ENCODE results near the gene RECQL5. TPM values are rescaled to one million over a fixed set of nuclear protein-coding genes. Genes with fewer than 3 reads are reported as not detected.

RECQL5 gene
- polyA plus RNA-seq, 1 donor from 2014 or later, result 9.6 TPM

DNA sequence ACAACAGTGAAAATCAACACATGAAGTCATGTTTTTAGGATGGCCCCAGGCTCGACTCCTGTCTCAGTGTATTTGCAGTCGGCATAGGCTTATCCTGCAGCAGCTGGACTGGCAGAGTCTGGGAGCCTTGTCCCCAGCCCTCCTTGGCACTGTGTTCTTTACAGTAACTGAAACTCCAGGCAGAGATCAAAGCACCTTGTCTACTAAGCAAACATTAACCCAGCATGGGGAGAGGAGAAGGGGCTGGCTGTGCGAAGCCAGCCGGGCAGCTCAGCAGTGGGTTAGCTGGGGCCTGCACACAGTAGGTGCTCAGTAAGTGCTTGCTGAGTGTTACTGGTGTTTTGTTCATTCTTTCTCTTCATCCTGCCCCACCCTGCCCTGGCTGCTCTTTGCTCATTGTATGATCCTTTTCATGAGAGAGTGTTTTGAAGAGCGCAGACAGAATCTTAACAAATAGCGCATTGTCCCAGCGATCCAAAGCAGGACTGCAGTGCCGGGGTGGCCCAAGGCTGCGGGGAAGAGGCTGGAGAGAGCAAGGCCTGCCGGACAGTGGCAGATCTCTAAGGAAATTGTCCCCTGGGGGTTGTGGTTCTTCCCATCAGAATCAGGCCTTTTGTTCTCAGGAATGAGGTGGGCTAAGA lies 30.8 kb upstream of the RECQL5 start:
- Histone ChIP-seq H3F3A (ENCODE audit: insufficient read depth, low read length, poor library complexity, severe bottlenecking) (no peaks in the 10 kb centered on the region), H3K36me3 (ENCODE audit: insufficient read depth, low read length) (peaks cover 3% of the 10 kb centered on the region), H3K9me2 (ENCODE audit: insufficient read depth, low read length) (no peaks in the 10 kb centered on the region), H4K20me1 (ENCODE audit: insufficient read depth) (no peaks in the 10 kb centered on the region), H3K9ac (ENCODE audit: low read length) (no peak overlapping the region), H3K4me2 (ENCODE audit: low read length) (no peak overlapping the region), H3K27me3 (ENCODE audit: insufficient read depth, low read depth, low read length) (no peaks in the 10 kb centered on the region), H2AFZ (ENCODE audit: low read depth, low read length) (no peak overlapping the region), H3K79me2 (replicated peaks; ENCODE audit: insufficient read depth, low read length) (no peaks in the 10 kb centered on the region), H3K4me3 (ENCODE audit: low read length) (no peak overlapping the region), H3K9me3 (ENCODE audit: low read length) (no peaks in the 10 kb centered on the region), H3K27ac (ENCODE audit: low read length) (no peak overlapping the region)
- TF ChIP-seq POLR2AphosphoS5 (IDR thresholded peaks at IDR 0.05) (no peak), TAF1 (IDR thresholded peaks at IDR 0.05; ENCODE audit: low read depth) (no peak), RAD21 (conservative IDR thresholded peaks at IDR 0.05) (no peak), MXI1 (conservative IDR thresholded peaks at IDR 0.05; ENCODE audit: poor library complexity, severe bottlenecking) (no peak), EP300 (conservative IDR thresholded peaks at IDR 0.05; ENCODE audit: poor library complexity, severe bottlenecking) (no peak), SMC3 (conservative IDR thresholded peaks at IDR 0.05; ENCODE audit: poor library complexity) (no peak), EZH2 (IDR thresholded peaks at IDR 0.05; ENCODE audit: borderline replicate concordance, insufficient read depth, low read length, poor library complexity, severe bottlenecking) (no peak)
- TF ChIP-seq, protein P1, sequence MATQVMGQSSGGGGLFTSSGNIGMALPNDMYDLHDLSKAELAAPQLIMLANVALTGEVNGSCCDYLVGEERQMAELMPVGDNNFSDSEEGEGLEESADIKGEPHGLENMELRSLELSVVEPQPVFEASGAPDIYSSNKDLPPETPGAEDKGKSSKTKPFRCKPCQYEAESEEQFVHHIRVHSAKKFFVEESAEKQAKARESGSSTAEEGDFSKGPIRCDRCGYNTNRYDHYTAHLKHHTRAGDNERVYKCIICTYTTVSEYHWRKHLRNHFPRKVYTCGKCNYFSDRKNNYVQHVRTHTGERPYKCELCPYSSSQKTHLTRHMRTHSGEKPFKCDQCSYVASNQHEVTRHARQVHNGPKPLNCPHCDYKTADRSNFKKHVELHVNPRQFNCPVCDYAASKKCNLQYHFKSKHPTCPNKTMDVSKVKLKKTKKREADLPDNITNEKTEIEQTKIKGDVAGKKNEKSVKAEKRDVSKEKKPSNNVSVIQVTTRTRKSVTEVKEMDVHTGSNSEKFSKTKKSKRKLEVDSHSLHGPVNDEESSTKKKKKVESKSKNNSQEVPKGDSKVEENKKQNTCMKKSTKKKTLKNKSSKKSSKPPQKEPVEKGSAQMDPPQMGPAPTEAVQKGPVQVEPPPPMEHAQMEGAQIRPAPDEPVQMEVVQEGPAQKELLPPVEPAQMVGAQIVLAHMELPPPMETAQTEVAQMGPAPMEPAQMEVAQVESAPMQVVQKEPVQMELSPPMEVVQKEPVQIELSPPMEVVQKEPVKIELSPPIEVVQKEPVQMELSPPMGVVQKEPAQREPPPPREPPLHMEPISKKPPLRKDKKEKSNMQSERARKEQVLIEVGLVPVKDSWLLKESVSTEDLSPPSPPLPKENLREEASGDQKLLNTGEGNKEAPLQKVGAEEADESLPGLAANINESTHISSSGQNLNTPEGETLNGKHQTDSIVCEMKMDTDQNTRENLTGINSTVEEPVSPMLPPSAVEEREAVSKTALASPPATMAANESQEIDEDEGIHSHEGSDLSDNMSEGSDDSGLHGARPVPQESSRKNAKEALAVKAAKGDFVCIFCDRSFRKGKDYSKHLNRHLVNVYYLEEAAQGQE (IDR thresholded peaks at IDR 0.05; ENCODE audit: borderline replicate concordance), result no peak
- TF ChIP-seq, protein P2, sequence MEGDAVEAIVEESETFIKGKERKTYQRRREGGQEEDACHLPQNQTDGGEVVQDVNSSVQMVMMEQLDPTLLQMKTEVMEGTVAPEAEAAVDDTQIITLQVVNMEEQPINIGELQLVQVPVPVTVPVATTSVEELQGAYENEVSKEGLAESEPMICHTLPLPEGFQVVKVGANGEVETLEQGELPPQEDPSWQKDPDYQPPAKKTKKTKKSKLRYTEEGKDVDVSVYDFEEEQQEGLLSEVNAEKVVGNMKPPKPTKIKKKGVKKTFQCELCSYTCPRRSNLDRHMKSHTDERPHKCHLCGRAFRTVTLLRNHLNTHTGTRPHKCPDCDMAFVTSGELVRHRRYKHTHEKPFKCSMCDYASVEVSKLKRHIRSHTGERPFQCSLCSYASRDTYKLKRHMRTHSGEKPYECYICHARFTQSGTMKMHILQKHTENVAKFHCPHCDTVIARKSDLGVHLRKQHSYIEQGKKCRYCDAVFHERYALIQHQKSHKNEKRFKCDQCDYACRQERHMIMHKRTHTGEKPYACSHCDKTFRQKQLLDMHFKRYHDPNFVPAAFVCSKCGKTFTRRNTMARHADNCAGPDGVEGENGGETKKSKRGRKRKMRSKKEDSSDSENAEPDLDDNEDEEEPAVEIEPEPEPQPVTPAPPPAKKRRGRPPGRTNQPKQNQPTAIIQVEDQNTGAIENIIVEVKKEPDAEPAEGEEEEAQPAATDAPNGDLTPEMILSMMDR (IDR thresholded peaks at IDR 0.05; ENCODE audit: poor library complexity, severe bottlenecking), result no peak

DNA sequence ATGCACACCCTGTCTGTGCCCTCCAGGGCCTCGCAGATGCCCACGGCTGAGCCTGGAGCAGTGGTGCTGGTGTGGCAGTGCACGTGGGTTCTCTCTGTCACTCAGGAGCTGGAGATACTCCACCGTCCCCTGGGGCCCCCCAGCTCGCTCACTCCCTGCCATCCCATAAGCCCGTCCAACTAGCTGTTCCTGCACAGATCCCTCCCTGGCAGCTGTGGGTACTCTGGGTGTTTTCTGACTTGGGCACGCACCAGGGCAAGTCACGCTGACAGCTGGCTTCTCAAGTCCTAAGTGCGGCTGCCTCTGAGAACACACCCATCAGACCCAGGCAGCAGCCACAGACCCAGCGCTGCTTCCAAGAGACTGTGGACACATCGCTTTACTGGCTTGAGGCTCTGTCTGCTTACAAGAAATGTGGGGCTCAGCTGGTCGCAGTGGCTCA lies 28.9 kb upstream of the RECQL5 start:
- Histone ChIP-seq H3K4me3 (ENCODE audit: low read length) (no peak overlapping the region), H3K9ac (ENCODE audit: low read length) (no peak overlapping the region), H4K20me1 (ENCODE audit: insufficient read depth) (no peaks in the 10 kb centered on the region), H3F3A (ENCODE audit: insufficient read depth, low read length, poor library complexity, severe bottlenecking) (no peaks in the 10 kb centered on the region), H3K4me2 (ENCODE audit: low read length) (no peak overlapping the region), H3K9me3 (ENCODE audit: low read length) (no peaks in the 10 kb centered on the region), H3K27ac (ENCODE audit: low read length) (no peak overlapping the region), H3K9me2 (ENCODE audit: insufficient read depth, low read length) (no peaks in the 10 kb centered on the region), H3K27me3 (ENCODE audit: insufficient read depth, low read depth, low read length) (no peaks in the 10 kb centered on the region), H3K79me2 (replicated peaks; ENCODE audit: insufficient read depth, low read length) (no peaks in the 10 kb centered on the region), H2AFZ (ENCODE audit: low read depth, low read length) (no peak overlapping the region), H3K36me3 (ENCODE audit: insufficient read depth, low read length) (no peaks in the 10 kb centered on the region)
- no peak for TF ChIP-seq EZH2 (IDR thresholded peaks at IDR 0.05; ENCODE audit: borderline replicate concordance, insufficient read depth, low read length, poor library complexity, severe bottlenecking)

Data from neural cell (in vitro differentiated cells).